HG03175 (cell line): ENCODE results near the gene PHYH.
A peak's percentile ranks its signal among the peaks of the same experiment; 100 is the strongest.
"Not testable (repeated sequence)": the region's sequence is repeated elsewhere in the genome, so short reads cannot be mapped to it uniquely, and the experiment has no call there.

ENCODE experiments used
- ATAC-seq: cut with Tn5 transposase; IDR thresholded peaks from one replicate; pipeline ENCODE4 v1.9.1; 2021; ENCODE audit warnings: mild to moderate bottlenecking, moderate library complexity; ENCODE audit not compliant: unreplicated experiment

The PHYH gene

DNA sequence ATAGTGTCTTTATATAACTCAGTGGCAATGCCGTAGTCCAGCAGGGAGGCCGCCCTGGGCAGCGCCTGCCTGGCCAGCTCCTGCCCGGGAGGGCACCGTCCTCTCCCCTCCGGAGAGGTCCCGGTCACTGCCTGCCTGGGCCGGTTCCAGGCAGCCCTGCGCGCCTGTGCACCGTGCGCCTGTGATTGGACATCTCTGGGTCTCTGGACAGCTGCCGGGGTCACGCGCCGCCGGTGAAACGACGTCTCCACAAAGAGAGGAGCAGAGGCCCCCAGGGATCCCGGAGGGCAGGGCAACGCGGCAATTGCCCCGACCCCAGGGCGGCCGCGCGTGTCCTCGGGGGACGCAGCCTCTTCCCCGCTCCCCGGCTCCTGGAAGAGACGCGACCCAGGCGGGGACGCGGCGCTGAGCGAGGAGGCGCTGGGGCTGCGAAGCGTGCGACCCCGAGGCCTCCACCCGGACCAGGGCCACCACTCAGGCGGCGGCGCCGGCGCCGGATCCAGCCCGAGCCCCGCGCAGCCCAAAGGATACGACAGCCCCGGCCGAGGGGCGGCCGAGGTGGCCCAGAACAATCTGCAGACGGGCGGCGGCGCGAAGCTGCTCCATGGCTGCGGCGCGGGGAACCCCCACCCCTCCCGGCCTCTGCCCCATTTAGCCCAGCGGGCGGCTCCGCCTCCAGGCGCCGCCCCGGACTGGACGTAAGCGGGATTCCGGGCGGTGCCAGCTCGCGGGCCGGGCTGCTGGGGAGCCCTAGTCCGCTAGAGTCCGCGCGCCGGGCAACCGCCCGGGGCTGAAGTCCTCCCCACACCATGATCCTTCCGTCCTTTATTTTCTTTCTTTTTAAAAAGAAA, at the start of gene PHYH:
TSS of gene PHYH (minus strand) at position 628 of the 851 bp plus-strand sequence. CDS start at position 606, 22 bp downstream.
- ATAC-seq: peak; percentile 60

DNA sequence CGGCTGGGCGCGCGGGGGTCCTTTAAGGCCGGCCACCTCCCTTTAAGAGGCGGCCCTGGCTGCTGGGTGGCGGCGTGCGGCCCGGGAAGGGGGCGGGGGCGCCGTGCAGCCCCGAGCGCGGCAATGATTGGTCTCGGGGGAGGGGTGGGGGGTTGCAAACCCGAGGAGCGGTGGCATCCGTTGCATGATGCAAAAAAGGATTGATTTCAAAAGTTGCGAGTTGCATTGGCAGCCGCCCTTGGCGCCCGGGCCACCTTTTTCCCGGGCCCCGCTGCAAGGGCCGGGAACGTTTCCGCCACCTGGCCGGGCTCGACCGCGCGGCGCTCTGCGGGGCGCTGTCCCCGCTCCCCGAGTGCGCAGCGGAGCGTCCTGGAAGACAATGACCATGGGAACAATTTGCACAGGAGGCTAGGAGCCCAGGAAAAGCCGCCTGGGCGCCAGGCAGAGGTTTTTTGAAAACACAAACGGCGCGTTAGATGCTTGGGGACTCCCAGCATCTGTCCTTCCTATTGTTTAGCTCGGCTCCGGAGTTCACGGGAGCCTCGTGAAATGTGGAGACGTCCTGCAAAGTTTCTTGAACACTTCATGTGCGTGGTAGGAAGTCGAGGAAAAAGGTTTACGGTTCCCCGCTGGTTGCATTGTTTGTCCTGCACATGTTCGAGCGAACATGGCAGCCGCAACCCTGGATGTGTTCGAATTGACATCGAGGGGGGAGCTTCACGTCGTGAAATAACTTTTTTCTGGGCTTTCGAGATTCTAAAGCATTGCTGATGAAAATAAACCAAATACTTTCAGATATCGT, 48.6 kb upstream of the PHYH start, which contains the start of gene SEPHS1:
TSS of gene SEPHS1 (minus strand) at position 78 of the 802 bp plus-strand sequence. CDS start 3,343 bp downstream, outside the sequence.
- peak; percentile 60 for ATAC-seq

DNA sequence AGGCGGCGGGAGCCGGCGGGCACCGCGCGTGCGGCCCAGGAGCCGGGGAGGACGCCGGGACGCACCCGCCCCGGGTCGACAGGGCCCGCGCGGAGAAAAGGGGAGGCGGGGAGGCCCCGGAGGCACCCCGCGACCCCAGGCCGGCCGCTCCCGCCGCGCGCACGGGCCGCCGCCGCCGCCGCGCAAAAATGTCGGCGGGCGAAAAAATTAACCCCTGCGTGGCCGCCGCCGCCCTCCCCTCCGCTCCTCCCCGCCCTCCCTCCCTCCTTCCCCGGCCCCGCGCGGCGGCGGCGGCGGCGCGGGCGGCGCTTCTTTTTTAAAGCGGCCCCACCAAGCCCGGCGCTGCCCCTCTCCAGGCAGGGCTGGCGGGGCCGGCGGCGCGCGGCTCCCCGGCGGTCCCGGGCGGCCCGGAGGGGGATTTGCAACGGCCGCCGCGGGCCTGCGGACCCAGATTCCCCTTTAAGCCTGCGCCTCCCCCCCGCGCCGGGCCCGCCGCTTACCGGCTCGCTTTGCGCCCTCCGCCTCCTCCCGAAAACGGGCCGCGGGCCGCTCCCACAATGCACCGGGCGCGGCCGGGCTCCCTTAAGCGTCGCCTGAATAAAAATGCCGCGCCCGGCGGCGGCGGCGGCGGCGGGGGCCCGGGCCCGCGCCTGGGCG, 47.8 kb upstream of the PHYH start:
- ATAC-seq: peak; percentile 58

DNA sequence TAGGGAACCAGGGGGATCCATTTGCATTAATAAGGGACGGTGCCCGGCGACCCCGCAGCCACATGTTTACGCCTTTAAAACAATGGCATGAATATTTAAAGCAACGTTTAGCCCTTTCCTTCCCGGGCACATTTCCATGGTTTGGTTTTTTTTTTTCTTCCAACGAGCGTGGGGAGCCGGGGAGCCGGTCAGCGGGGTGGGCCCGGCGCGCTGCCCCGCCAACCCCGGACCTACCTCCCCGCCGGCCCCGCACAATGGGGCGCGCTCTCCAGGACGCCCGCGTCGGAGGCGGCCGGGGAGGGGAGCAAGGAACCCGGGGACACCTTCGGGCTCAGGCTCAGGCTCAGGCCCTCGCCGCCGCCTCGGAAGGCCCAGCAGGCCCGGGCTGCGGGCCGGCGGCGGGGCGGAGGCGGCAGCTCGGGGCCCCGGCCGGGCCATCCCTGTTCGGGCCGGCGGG, 47.2 kb upstream of the PHYH start:
- ATAC-seq: peak; percentile 24

DNA sequence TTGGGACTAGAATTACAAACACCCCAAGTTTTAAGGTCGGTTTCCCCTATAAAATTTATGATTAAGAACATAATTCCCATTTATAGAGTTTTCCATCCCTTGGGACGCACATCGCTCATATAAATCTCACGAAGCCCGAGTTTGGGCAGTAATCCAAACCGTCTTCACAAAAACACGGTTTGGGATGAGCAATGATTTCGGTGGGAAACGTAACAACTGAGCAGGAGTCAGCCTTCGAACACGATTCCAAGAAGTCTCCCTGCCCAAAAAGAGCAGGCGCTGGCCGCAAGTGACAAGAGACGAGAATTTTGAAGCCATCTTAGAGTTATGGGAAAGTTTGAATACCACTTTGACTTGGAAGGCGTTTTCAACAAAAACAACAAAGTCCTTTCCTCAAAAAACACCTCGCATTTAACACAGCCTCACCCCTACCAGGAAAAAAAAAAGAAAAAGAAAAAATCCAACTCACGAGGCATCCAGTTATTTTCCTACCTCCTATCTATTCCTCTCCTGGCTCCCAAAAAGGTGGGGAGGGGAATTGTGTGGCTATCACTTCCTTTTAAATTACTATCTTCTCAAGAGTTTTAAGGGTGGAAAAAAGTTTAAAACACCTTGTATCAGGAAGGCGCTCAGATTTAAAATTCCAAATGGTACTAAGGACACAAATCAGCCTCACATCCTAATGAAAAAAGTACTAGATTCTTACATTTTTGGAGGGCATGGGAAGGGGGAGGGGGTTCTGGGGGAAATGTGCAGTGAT, 46.6 kb upstream of the PHYH start:
- no peak for ATAC-seq

DNA sequence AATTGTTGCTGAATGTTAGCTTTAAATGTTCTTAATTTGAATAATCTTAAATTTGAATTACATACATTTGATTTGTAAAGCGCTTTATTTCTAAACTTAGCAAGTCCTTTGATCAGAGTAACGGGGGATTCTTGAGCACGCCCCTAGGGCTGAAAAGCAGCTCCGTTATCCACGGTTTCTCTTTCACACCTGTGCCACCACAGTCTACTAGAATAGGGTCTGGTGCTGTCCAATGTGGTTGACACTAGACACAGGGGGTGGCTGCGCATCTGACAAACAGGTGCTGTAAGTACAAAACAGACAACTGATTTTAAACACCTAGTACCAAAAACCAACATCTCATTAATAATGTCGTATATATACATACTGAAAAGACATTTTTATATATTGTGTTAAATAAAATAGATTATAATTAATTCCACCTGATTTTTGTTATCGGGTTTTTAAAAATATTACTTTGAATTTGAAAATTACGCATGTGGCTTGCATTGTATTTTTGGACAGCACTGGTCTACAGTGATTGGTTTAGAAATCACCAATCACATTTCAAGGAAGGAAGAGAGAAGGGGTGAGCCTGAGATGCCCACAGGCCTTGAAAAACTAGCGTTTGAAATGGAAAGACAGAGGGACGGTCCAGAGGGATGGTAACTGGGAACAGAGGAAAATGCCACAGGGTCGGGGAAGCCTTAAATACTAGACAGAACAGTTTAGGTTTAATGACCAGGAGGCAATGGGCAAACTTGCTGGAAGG, 40.9 kb upstream of the PHYH start:
- peak; percentile 96 for ATAC-seq

DNA sequence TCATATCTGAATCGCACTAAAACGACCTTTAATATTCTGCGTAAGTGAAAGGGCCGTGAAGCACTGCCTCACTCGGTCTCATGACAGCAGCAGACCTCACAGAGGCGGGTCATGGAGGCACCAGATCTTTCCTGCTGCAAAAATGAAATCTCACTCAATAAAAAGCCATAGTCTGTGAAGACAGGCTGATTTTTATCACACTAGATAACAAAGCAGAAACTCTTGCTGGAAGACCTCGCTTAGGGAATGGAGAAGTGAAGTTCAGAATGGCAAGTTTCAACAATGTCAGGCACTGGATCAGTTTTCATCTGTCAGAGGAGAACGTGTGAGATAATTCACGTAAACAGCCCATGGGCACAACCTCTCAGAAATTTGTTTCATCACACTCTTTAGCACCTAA, 40.2 kb upstream of the PHYH start:
- ATAC-seq: no peak

DNA sequence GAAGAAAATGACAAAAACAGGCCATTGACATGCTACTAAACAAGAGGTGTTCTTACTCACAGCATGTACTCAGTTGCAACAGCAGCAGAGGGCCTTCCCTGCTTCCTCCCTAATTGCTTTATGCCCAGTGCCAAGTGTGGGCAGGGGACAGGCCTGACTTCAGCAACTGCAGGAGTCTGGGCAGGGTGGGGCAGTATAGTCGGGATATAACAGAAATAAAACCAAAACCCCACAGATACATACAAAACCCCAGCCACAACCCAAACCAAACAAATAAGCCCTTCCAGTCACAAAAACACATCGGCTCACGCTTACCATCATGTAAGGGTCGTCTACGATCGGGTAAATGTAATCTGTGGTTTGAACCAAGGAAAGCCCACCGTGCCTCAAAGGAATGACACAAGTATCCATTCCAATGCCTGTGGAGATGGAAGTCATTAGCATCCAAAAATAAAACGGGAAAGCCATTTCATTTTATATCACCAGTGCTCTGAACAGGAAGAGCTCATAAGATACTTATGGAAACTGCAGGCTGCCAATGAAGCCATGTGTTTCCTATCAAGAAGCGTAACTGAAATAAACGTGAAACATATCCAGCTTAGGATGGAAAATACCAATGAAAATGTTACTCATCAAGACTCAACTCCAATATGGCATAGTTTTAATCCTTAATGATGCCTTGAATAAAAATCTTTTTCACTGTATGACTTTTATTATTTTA, 38.7 kb upstream of the PHYH start:
- no peak for ATAC-seq

DNA sequence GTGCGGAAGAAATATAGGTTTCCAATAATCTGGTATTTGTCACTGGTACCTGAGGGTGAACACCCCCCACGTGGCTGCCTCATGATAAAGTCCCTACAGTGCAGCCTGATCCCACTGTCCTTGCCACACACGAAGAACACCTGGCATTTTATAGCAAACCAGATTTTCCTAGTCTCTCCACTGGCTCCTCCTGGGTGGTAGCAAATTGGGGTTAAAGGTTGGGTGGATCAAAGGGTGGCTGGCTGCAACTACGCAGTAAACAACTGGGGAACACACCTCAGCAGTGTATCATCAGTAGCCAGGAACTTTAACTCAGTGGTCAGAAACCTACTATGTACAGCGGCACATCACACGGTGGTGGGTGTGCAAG, 37.9 kb upstream of the PHYH start:
- no peak for ATAC-seq

DNA sequence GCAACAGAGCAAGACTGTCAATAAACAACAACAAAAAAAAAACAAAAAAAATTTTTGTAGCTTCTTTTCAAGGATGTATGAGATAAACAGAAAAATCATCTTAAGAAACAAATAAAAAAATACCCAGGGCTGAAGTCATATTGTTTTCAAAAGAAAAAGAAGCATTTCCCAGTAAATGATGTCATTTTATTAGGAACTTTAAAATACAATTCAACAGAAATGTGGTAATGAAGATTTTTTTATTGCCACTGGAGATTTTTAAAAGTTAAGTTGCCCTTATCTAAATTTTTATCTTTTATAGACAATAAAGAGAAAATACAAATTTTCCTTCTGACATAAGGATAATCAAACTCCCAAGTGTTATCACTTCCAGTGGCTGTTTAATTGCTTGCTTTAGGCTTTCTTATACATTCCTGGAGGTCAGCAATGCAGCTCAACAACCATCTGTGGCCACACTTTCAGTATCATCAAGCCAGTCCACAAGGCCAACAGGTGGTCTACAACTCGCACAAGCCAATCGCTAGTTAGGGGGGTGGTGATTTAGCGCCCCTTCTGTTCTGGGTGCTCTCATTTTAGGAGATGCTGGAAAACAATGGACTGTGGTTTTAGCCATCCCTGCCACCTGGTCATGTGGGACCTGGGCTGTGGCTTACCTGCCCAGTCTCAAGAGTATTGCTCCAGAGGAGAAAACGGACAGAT, 37.4 kb upstream of the PHYH start:
- no peak for ATAC-seq

DNA sequence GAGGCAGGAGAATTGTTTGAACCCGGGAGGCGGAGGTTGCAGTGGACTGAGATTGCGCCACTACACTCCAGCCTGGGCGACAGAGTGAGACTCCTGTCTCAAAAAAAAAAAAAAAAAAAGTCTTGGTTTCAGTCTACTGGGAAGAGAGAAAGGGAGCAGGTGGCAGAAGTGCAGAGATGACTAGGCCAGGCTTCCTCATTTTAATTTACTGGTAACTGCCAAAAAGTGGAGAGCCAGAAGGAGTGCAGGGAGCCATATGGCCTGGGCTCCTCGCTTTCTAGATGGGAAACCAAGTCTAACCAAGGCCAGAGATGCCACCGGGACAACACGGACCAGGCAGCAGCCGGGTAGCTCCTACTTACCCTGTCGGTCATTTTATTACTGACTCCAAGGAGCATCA, 36.0 kb upstream of the PHYH start:
- ATAC-seq: no peak

DNA sequence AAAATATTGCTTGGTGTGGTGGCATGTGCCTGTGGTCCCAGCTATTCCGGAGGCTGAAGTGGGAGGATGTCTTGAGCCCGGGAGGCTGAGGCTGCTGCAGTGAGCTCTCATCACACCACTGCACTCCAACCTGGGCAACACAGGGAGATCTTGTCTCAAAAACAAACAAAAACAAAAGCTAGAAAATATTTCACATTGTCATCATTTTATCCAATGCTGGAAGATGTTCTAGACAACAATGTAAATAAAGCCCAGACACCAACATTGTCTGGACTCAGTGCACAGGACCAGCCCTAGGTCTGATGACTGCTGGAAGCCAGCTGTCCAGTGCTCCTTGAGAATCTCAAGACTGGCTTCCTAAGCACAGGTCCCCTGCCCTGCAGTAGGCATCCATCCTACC, 34.7 kb upstream of the PHYH start:
- no peak for ATAC-seq

DNA sequence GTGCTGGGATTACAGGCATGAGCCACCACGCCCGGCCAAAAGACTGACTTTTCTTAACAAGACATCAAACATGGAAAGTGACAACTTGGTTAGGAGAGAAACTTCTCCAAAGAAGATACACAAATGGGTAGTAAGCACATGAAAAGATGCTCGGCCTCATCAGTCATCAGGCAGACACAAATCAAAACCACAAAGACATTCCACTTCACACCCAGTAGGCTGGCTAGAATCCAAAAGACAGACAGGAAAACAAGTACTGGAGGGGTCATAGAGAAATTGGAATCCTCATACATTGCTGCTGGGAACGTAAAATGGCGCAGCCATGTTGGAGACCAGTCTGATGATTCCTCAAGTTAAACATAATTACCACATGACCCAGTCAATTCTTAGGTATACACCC, 31.8 kb upstream of the PHYH start:
- no peak for ATAC-seq

DNA sequence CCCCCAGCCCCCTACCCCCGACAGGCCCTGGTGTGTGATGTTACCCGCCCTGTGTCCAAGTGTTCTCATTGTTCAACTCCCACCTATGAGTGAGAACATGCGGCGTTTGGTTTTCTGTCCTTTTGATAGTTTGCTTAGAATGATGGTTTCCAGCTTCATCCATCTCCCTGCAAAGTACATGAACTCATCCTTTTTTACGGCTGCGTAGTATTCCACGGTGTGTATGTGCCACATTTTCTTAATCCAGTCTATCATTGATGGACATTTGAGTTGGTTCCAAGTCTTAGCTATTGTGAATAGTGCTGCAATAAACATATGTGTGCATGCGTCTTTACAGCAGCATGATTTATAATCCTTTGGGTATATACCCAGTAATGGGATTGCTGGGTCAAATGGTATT, 31.1 kb upstream of the PHYH start:
- ATAC-seq: not testable (repeated sequence)

DNA sequence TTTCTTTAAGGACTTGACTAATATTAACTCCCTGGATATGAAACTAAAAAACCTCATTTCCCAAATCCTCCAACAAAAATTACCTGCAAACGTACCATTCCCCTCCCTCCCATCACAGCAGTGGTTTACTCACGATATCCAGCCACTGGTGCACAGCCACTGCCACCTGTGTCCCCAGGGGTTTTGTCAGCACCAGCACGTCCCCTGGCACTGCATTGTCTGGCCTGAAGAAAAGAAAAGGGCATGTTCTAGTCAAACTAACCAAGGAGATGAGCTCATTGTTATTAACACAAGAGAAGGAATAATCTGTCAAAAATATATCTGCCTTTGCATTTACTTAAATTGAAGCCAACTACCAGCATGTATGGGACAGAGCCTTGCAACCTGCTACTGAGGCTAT, 29.7 kb upstream of the PHYH start:
- ATAC-seq: no peak

DNA sequence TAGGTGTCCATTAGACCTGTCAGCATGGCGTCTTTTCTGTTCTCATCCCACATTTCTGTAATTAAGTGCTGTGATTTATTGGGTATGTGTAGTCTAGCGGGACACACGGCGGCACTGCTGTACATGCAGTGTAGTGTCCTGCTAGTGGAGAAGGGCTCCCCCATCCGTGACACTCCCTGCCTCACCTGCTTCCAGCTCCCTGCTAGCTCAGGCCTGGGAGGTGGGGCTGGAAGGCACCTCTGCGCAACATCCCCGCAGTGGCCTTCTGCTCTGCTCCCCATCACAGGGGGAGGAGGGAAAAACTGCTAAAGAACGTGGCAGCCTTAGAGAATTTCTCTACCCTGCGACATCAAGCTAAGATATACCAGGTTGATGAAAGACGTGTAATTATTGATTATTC, 28.7 kb upstream of the PHYH start:
- ATAC-seq: no peak

DNA sequence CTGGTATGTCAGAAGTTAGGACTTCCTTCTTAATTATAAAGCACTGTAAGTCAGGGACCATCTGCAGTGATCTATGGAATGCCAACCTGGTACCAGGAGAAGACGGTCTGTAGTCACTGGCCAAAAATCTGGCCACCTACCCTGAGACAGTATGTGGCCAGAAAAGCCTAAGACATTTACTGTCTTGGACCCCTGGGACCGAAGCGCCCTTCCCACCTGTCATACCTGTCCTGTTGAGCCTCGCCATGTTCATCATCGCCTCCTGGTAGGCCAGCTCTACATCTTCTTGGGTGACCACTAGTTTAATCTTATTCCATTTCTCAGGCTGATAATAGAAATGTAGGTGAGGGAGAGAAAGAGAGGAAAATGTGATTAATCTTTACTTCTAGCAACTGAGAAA, 28.3 kb upstream of the PHYH start:
- ATAC-seq: no peak

DNA sequence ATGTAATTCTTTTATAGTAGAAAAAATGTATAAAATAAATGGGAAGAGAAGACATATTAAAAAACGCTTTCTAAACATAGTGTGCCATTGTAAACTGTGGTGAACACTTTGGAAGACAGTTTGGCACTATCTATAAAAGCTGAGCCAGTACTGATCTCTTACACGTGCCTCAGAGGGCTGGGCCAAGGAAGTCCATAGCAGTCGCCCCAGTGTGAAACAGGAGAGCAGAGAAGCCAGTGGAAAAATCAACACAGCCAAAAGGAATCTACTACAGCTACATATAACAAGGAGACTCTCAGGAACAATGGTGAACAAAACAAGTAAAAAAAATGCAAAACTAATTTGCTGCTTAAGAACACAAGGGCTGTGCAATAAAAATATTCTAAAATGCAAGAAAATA, 27.7 kb upstream of the PHYH start:
- ATAC-seq: no peak
